ENCODE data around the gene RIC3.
"Not testable (repeated sequence)": the region's sequence is repeated elsewhere in the genome, so short reads cannot be mapped to it uniquely, and the experiment has no call there.

The RIC3 gene

GRCh38 chr11:8186429-8186828 is 17.6 kb upstream of the RIC3 start:
- DNase-seq: no peak

GRCh38 chr11:8183111-8183510 is 14.3 kb upstream of the RIC3 start:
- DNase-seq: no peak

GRCh38 chr11:8180469-8180868 is 11.6 kb upstream of the RIC3 start:
- no peak for DNase-seq

GRCh38 chr11:8178297-8178696 is 9.5 kb upstream of the RIC3 start:
- no peak for DNase-seq

DNA sequence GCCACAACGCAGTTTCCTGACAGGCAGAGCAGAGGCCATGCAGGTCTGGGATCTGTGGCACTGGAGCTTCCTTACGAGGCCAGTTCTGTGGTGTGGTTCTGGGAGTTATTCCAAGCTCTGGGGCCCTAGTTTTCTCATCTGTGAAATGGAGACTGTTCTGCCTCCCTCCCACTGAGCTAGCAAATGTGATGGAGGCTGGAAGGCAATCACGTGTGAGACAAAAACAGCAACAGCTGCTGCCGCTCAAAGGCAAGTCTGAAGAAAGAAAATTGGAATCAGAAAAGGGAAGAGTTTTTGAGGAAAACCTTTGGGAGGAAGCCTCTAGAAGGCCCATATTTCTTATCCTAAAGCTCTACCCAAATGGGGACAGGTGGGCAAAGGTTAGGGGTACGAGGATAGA is 8.3 kb upstream of the RIC3 start:
- no peak for DNase-seq

DNA sequence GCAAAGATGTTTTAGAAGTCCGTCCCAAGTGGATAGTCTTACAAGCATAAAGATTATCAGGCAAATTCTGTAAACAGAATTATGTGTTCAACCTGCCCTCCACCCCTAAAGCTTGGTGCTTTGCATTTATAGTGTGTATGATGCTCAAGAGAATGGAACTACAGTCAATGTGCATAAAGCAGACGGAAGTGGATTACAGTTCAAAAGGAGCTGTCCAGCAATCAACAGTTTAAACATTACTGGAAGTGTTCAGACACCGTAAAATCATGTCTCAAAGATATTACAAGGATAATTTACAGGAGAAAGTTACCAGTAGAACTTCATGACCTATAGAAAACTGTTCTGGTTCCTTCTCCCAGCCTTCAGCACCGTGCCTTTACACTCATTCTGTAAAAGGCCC is 1.0 kb downstream of the RIC3 start:
- no peak for DNase-seq

GRCh38 chr11:8164746-8165145 is 4.1 kb downstream of the RIC3 start:
- no peak for DNase-seq

DNA sequence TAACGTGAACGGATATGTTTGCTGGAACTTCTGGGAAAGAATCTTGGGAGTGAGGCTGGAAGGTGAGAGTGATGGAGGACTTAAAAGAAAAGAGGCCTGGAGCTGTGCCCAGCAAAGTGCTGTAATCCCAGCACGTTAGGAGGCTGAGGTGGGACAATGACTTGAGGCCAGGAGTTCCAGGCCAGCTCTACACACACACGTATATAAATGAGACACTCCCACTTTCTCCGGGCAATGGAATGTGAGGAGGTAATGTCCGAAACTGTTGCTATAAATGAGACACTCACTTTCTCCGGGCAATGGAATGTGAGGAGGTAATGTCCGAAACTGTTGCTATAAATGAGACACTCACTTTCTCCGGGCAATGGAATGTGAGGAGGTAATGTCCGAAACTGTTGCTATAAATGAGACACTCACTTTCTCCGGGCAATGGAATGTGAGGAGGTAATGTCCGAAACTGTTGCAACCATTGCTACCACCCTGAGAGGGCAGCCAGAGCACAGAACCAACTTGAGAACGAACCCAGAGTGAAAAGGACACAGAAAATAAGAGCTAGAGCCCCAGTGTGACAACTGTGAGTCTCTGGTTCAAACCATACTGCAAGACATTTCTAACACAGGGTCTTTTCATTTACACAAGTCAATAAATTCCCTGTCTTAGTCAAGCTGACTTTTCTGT is 7.1 kb downstream of the RIC3 start:
- not testable (repeated sequence) for DNase-seq

GRCh38 chr11:8156877-8157276 is 11.9 kb downstream of the RIC3 start:
- DNase-seq: no peak

DNA sequence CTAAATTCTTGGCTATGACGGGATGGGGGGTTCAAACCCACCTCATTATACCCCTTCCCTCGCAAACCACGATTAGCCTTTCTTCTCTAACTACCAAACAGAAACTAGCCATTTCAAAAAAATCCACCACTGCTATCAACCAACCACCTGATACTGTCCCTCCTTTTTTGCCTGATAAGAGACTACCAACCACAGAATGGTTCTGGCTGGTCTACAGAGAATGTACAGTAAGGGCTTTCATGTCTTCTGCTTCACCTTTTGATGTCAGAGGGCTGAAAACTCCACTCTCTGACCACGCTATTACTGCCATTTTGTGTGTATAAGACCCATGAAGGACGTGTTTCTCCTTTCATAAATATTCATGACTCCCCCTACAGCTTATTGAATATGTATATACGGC is 19.1 kb downstream of the RIC3 start:
- no peak for DNase-seq

- no peak for DNase-seq
Measured at GRCh38 chr11:8138526-8138925, 30.3 kb downstream of the RIC3 start.

DNA sequence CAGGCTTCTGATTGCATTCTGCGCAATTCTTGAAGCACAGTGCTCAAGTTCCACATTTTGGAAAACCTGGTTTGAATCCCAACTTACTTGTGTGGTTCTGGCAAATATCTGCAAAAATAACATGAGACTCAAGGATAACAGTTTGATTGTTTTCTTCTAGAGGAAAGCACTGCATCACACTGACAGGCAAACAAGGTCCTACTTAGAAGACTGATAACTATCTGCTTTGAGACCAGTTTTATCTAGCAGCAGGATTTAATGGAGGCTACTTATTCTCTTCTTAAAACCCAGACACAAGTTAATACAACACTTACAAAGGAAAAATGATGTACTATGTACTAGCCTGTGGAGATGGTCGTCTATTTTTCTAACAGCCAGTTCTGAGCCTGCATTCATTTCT is 41.4 kb downstream of the RIC3 start:
- DNase-seq: no peak

DNA sequence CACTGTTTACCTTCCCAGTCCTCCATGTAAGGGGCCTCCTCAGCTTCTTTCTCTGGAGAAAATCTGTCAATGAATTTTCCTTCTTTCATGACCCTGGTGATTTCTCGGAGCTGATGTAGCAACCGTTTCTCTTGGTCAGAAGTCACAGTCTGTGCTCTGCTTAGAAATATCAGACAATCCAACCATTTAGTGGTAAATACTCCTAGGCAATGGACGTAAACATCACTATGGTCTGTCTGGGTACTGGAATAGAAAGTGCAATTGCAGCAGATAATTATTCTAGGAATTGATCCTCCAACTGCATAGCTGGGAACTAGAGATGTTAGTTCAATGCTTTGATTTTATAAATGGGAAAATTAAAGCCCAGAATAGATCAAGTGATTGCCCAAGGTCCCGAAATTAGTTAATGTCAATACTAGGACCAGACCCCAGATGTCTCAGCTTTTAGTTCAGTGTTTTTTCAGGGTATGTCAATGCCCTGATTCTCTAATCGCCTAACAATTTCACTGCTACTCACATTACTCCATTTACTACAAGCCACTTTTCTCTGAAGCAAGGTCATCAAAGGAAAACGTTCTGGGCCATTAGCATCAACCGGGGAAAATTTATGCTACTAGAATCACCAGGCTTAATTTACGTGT is 42.1 kb downstream of the RIC3 start:
- DNase-seq: no peak

- no peak for DNase-seq
Measured at GRCh38 chr11:8122173-8122764, 46.6 kb downstream of the RIC3 start.

DNA sequence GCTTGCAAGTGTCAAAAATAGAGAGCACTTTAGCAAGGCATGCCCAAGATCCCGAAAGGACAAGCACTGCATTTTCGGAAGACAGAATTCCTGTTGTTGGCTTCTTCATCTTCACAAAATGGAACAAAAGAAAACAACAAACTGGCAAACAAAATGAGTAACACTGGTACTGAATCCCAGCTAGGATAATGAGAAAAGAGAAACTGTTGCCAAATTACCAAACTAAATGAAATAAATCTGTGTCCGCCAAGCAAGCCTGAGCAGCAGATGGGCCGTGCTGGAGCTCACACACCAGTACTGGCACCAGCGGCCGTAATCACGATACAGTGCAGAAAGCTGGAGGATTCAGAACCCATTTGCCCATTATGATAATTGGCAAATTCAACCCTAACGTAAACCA is 57.2 kb downstream of the RIC3 start:
- no peak for DNase-seq

GRCh38 chr11:8110396-8110795 is 58.4 kb downstream of the RIC3 start:
- no peak for DNase-seq

- no peak for DNase-seq
Measured at GRCh38 chr11:8109675-8110074, 59.1 kb downstream of the RIC3 start.

DNA sequence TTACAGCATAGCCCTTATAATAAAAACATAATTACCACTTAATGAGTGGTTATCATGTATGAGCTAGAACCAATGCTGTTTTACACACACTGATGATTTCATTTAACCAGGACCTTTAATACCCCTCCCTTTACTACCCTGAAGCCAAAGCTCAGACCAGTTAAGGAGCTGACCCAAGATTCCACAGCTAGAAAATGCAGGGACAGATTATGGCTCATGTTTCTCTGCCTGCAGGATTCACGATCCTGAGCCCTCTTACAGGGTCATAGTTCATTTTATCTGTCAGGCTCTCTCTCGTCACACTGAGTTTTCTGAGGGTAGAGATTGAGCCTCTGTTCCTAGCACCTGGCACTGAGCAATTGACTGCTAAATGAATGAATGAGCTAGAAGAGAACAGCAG is 60.4 kb downstream of the RIC3 start:
- no peak for DNase-seq

GRCh38 chr11:8107642-8108041 is 61.2 kb downstream of the RIC3 start:
- DNase-seq: no peak

GRCh38 chr11:8106679-8107078 is 62.1 kb downstream of the RIC3 start:
- no peak for DNase-seq

DNA sequence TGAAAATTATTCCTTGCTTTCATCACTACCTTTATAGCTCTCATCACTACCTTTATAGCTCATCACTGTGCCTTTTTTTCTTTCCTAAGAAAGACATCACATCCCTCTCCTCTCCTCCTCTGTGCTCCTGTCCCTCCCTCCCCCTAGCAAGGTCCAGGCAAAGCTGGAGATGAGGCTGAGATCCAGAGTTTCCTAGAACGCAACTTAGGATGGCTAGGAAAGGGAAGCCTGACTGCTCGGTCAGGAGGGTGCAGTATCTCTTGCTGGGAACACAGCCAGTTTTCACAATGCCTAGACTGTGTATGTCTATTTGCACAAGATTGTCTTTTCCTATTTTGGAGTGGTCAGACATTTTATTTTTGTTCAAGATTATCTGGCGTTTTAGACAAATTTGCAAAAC is 63.2 kb downstream of the RIC3 start:
- DNase-seq: no peak

- no peak for DNase-seq
Measured at GRCh38 chr11:8105133-8105532, 63.7 kb downstream of the RIC3 start.

DNA sequence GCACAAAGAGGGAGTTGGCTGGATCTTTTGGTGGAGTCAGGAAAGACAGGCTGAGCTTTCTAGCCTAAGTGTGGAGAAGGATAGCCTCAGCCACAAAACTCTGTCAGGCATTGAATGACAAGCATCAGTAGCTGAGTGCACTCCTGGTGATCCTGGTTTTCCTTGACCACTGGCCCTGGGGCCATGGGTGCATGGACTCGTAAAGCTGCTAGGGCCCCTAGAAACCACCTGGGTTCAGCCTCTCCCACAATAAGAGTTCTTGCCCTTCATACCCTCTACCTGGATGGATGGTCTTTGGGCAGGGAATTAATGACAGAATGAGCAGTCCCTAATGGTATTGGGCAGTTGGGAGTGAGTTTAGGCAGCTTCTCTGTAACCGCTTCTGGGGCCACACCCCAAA is 64.9 kb downstream of the RIC3 start:
- no peak for DNase-seq

DNA sequence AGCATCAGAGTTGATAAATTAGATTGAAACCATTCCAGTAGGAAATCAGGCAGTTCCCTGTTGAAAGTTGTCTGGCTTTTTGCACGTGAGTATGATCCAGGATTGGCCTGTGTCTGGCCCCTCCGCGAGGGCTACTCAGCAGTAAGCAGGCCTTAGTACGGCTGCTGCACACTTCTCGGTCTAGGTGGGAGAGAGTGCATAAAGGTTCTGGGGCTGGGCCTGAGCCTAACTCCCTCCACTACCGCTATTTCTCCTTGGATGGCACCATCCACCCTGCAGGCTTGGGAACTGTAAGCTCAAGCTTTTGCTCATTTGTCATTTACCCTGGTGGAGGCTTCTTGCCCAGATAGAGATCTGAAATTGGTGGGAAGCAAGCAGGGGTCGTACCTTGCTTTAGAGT is 65.9 kb downstream of the RIC3 start:
- no peak for DNase-seq

Measured in COR-L47 (cell line).